IPS DF 6.9 (cell line): Measurements from ENCODE around the gene ZNF81.
A peak's percentile ranks its signal among the peaks of the same experiment; 100 is the strongest.
"Not testable (repeated sequence)": the region's sequence is repeated elsewhere in the genome, so short reads cannot be mapped to it uniquely, and the experiment has no call there.

Experiments used
- DNase-seq: peaks from one replicate; pipeline ENCODE4 v3.0.0-alpha.2; 2013; ENCODE audit warnings: low read depth, low spot score
- H3K27ac ChIP-seq: one replicate; pipeline ENCODE4 v1.5.1; 2013; ENCODE audit warnings: low read length, control low read depth
- H3K27me3 ChIP-seq: 2 replicates; pipeline ENCODE4 v1.6.1; 2013; ENCODE audit warnings: mild to moderate bottlenecking, low read length; ENCODE audit not compliant: control insufficient read depth, insufficient read depth
- H3K36me3 ChIP-seq: 2 replicates; pipeline ENCODE4 v1.6.1; 2013; ENCODE audit warnings: low read length; ENCODE audit not compliant: control insufficient read depth, insufficient read depth
- H3K4me1 ChIP-seq: 2 replicates; pipeline ENCODE4 v1.6.1; 2013; ENCODE audit warnings: low read length; ENCODE audit not compliant: control insufficient read depth, insufficient read depth
- H3K4me3 ChIP-seq: 2 replicates; pipeline ENCODE4 v1.5.1; 2013; ENCODE audit warnings: mild to moderate bottlenecking, low read length
- H3K9me3 ChIP-seq: 2 replicates; pipeline ENCODE4 v1.6.1; 2013; ENCODE audit warnings: low read length, inconsistent platforms; ENCODE audit not compliant: control insufficient read depth, insufficient read depth
- WGBS: extraction: QIAGEN DNeasy Blood & Tissue Kit; methylation state at CpG from one replicate; pipeline ENCODE4 v1.1.7; 2013; ENCODE audit warnings: mixed read lengths, missing lambda C conversion rate; ENCODE audit not compliant: insufficient read length, insufficient coverage; 5-methylcytosine and 5-hydroxymethylcytosine counted together

ZNF81 gene

GRCh38 chrX:47843363-47843762 is 6.7 kb downstream of the ZNF81 start:
- no CpG with 5 or more reads among the region's 1 CpG for WGBS
- H3K4me3 ChIP-seq = no peak overlapping the region
- H3K4me1 ChIP-seq = no peaks in the 10 kb centered on the region
- no peak for DNase-seq
- H3K36me3 ChIP-seq = no peaks in the 10 kb centered on the region
- H3K27ac ChIP-seq = no peak overlapping the region
- H3K27me3 ChIP-seq = no peaks in the 10 kb centered on the region
- H3K9me3 ChIP-seq = no peaks in the 10 kb centered on the region

- Histone ChIP-seq H3K4me3 (no peak overlapping the region), H3K27ac (no peak overlapping the region), H3K27me3 (no peaks in the 10 kb centered on the region), H3K36me3 (no peaks in the 10 kb centered on the region), H3K4me1 (no peaks in the 10 kb centered on the region), H3K9me3 (no peaks in the 10 kb centered on the region)
- WGBS = no CpG with 5 or more reads among the region's 1 CpG
- DNase-seq = no peak
These were observed 7.4 kb downstream of the ZNF81 start for GRCh38 chrX:47844117-47844516.

- no peaks in the 10 kb centered on the region for H3K36me3 ChIP-seq
- no peaks in the 10 kb centered on the region for H3K9me3 ChIP-seq
- H3K4me3 ChIP-seq = no peak overlapping the region
- no peak for DNase-seq
- no CpG with 5 or more reads among the region's 7 CpGs for WGBS
- no peaks in the 10 kb centered on the region for H3K4me1 ChIP-seq
- no peak overlapping the region for H3K27ac ChIP-seq
- no peaks in the 10 kb centered on the region for H3K27me3 ChIP-seq
These were observed 9.3 kb downstream of the ZNF81 start for GRCh38 chrX:47846040-47846439.

GRCh38 chrX:47849778-47850177 is 13.1 kb downstream of the ZNF81 start:
- no CpG with 5 or more reads among the region's 2 CpGs for WGBS
- H3K27me3 ChIP-seq = no peaks in the 10 kb centered on the region
- H3K4me1 ChIP-seq = no peaks in the 10 kb centered on the region
- no peaks in the 10 kb centered on the region for H3K36me3 ChIP-seq
- no peak for DNase-seq
- no peak overlapping the region for H3K4me3 ChIP-seq
- H3K9me3 ChIP-seq = no peaks in the 10 kb centered on the region
- no peak overlapping the region for H3K27ac ChIP-seq

- no CpG with 5 or more reads among the region's 2 CpGs for WGBS
- not testable (repeated sequence) for H3K27me3 ChIP-seq, H3K27ac ChIP-seq, H3K36me3 ChIP-seq, H3K4me3 ChIP-seq, H3K9me3 ChIP-seq, DNase-seq, H3K4me1 ChIP-seq
These were observed 13.7 kb downstream of the ZNF81 start for GRCh38 chrX:47850389-47850788.

GRCh38 chrX:47850901-47851300 is 14.2 kb downstream of the ZNF81 start:
- Histone ChIP-seq H3K36me3 (no peaks in the 10 kb centered on the region), H3K27me3 (no peaks in the 10 kb centered on the region), H3K4me3 (no peak overlapping the region), H3K4me1 (no peaks in the 10 kb centered on the region), H3K9me3 (no peaks in the 10 kb centered on the region), H3K27ac (no peak overlapping the region)
- no peak for DNase-seq
- no CpG with 5 or more reads among the region's 1 CpG for WGBS

- no peaks in the 10 kb centered on the region for H3K36me3 ChIP-seq
- no peaks in the 10 kb centered on the region for H3K4me1 ChIP-seq
- H3K9me3 ChIP-seq = no peaks in the 10 kb centered on the region
- H3K4me3 ChIP-seq = no peak overlapping the region
- peak; percentile 11 for DNase-seq
- WGBS = no CpG with 5 or more reads among the region's 10 CpGs
- no peaks in the 10 kb centered on the region for H3K27me3 ChIP-seq
- H3K27ac ChIP-seq = no peak overlapping the region
These were observed 17.8 kb downstream of the ZNF81 start for GRCh38 chrX:47854474-47854873.

- no peak for DNase-seq
- H3K4me3 ChIP-seq = no peak overlapping the region
- no peaks in the 10 kb centered on the region for H3K9me3 ChIP-seq
- H3K27me3 ChIP-seq = no peaks in the 10 kb centered on the region
- H3K27ac ChIP-seq = no peak overlapping the region
- no peaks in the 10 kb centered on the region for H3K36me3 ChIP-seq
- no peaks in the 10 kb centered on the region for H3K4me1 ChIP-seq
- WGBS = no CpG with 5 or more reads among the region's 4 CpGs
These were observed 23.0 kb downstream of the ZNF81 start for GRCh38 chrX:47859686-47860085.

GRCh38 chrX:47862680-47863079 is 26.0 kb downstream of the ZNF81 start:
- Histone ChIP-seq H3K4me3 (no peak overlapping the region), H3K27me3 (no peaks in the 10 kb centered on the region), H3K4me1 (no peaks in the 10 kb centered on the region), H3K27ac (no peak overlapping the region), H3K9me3 (no peaks in the 10 kb centered on the region), H3K36me3 (no peaks in the 10 kb centered on the region)
- DNase-seq = no peak
- WGBS = no CpG with 5 or more reads among the region's 2 CpGs

GRCh38 chrX:47863187-47863586 is 26.5 kb downstream of the ZNF81 start:
- Histone ChIP-seq H3K27ac (no peak overlapping the region), H3K4me1 (no peaks in the 10 kb centered on the region), H3K27me3 (no peaks in the 10 kb centered on the region), H3K36me3 (no peaks in the 10 kb centered on the region), H3K9me3 (no peaks in the 10 kb centered on the region), H3K4me3 (no peak overlapping the region)
- no peak for DNase-seq
- WGBS = no CpG with 5 or more reads among the region's 2 CpGs

- no peak overlapping the region for H3K27ac ChIP-seq
- H3K36me3 ChIP-seq = no peaks in the 10 kb centered on the region
- H3K4me1 ChIP-seq = no peaks in the 10 kb centered on the region
- no peak for DNase-seq
- no peaks in the 10 kb centered on the region for H3K27me3 ChIP-seq
- no peak overlapping the region for H3K4me3 ChIP-seq
- WGBS = no CpG with 5 or more reads among the region's 3 CpGs
- H3K9me3 ChIP-seq = no peaks in the 10 kb centered on the region
These were observed 27.6 kb downstream of the ZNF81 start for GRCh38 chrX:47864300-47864699.
